Skeletal muscle cell (primary cell): Measurements from ENCODE around the gene TGM4.

Experiments
- DNase-seq: peaks from one replicate; pipeline ENCODE4 v3.0.0-alpha.2; 2010; ENCODE audit warnings: low read depth
- H3K4me3 ChIP-seq: 2 replicates; pipeline ENCODE4 v1.5.1; 2011; ENCODE audit warnings: low read depth, mild to moderate bottlenecking, control low read depth, low read length, moderate library complexity

Gene TGM4

DNA sequence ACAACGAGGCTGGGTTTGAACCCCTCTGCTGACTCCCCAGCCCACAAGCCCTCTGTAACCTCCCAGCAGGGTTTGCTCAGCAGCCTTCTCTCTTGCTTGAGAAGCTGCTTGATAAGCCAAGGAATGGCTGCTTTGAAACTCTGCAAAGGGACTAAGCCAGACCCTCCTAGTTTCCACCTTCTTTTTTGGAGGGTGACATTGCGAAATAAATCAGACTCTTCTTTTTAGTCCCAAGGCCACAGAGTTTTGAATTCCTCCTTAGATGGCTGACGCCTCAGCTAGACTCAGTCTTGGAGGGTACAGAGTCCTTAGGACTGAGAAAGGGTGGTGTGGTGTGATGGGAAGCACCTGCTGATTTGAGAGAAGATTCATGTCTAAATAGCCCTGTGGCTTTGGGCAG is 1.2 kb downstream of the TGM4 start:
- no peak overlapping the region for H3K4me3 ChIP-seq
- no peak for DNase-seq

- no peak for DNase-seq
- H3K4me3 ChIP-seq: no peak overlapping the region
Measured at GRCh38 chr3:44877333-44877732, 2.9 kb downstream of the TGM4 start.

DNA sequence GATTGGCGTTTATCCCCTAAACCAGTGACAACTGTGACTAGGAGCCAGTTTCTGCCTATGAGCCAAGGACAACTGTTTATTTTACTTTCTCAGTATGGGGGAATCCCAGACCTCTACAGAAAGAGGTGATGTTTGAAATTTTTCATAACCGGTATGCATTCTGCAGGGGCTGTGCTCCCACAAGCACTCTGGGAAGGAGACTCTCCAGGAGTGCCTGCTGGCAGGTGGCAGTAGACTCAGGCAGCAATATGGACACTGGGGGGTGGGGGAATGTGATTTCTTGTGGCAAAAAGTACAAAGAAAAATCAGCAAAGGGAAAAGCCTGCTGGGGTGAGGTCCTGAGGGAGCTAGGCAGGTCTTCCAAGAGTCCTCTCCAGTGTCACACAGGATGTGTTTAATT is 5.9 kb downstream of the TGM4 start:
- no peak for DNase-seq
- no peak overlapping the region for H3K4me3 ChIP-seq

GRCh38 chr3:44883213-44883955 is 9.0 kb downstream of the TGM4 start:
- no peak for DNase-seq
- H3K4me3 ChIP-seq: no peak overlapping the region

GRCh38 chr3:44883999-44884431 is 9.6 kb downstream of the TGM4 start:
- peak; percentile 98 for DNase-seq
- no peak overlapping the region for H3K4me3 ChIP-seq

GRCh38 chr3:44885618-44886017 is 11.2 kb downstream of the TGM4 start:
- no peak overlapping the region for H3K4me3 ChIP-seq
- DNase-seq: peak; percentile 92

DNA sequence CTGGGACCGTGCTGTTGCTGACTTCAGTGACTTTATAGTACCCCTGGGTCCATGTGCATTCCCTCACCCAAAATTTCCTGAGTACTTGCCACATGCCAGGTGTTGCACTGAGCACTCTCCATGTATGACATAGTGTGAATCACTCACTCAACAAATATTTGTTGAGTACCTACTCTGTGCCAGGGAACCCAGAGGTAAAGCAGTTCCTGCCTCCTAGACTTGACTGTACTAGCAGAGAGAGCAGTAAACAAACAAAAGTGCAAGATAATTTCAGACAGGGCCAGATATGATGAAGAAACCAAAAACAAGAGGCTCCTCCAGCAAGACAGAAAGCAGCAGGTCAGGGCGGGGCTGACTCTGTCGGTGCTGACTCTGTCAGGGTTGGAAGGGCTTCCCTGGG is 12.2 kb downstream of the TGM4 start:
- no peak for DNase-seq
- H3K4me3 ChIP-seq: no peak overlapping the region

DNA sequence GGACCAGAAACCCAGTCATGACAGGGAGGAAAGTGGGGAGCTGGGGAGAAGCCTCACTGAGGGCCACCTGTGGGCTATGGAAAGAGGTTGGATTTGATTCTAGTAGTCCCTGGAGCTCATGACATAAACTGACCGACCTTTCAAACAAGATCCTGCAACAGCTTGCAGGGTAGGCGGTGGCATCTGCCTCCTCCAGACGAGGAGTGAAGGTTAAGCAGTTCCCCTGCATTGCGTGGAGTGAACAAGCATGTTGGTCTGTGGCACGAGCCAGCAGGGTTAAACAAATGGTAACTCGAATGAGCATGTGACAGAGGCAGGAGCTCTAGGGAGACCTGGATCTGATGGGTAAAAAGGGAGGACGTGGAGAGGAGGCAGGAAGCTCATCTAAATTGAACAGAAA is 12.7 kb downstream of the TGM4 start:
- DNase-seq: no peak

GRCh38 chr3:44890258-44890657 is 15.8 kb downstream of the TGM4 start:
- no peak for DNase-seq
- no peak overlapping the region for H3K4me3 ChIP-seq

More for the DNA sequence above, 12.7 kb downstream of the TGM4 start:
- H3K4me3 ChIP-seq: no peak overlapping the region

DNA sequence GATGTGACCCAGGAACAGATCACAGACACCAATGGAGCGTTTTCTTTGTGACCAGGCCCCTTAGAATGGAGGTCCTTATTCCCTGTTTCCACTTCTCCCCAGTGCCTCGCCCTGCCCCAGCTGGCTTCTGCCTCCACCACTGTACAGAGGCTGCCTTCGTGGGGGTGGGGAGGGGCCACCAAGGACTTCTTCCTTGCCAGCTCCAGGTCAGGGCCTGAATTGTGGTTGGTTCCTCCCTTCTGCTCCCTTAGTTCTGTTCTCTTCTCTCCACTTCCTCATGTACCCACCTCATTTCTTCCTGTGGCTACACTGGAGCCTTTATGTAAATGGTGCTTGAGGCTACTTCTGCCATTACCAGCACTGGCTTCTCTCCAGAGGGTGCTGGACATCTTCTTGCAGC is 16.4 kb downstream of the TGM4 start:
- no peak for DNase-seq
- no peak overlapping the region for H3K4me3 ChIP-seq

- peak; percentile 46 for DNase-seq
- H3K4me3 ChIP-seq: no peak overlapping the region
Measured at GRCh38 chr3:44892689-44893088, 18.3 kb downstream of the TGM4 start.

- H3K4me3 ChIP-seq: no peak overlapping the region
- peak; percentile 62 for DNase-seq
Measured at GRCh38 chr3:44893097-44893496, 18.7 kb downstream of the TGM4 start.

DNA sequence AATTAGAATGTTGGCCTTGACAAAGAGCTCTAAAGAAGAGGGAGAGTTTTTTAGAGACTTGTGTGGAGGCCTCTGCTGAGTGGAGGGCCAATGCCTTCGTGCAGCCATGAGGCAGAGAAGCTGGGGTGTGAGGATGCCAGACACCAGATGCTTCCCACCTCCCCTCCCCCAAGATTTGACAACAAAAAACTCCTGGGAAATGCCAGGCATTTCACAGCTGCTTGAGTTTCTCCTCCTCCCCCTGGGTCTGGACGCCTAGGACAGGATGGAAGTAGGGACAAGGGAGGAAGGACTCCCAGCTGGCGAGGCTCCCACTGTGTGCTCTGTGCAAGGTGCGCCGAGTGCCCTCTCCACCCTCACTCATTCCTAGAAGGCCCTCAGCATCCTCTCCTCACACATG is 20.1 kb downstream of the TGM4 start:
- no peak overlapping the region for H3K4me3 ChIP-seq
- DNase-seq: no peak

- no peak overlapping the region for H3K4me3 ChIP-seq
- no peak for DNase-seq
Measured at GRCh38 chr3:44896440-44896839, 22.0 kb downstream of the TGM4 start.

DNA sequence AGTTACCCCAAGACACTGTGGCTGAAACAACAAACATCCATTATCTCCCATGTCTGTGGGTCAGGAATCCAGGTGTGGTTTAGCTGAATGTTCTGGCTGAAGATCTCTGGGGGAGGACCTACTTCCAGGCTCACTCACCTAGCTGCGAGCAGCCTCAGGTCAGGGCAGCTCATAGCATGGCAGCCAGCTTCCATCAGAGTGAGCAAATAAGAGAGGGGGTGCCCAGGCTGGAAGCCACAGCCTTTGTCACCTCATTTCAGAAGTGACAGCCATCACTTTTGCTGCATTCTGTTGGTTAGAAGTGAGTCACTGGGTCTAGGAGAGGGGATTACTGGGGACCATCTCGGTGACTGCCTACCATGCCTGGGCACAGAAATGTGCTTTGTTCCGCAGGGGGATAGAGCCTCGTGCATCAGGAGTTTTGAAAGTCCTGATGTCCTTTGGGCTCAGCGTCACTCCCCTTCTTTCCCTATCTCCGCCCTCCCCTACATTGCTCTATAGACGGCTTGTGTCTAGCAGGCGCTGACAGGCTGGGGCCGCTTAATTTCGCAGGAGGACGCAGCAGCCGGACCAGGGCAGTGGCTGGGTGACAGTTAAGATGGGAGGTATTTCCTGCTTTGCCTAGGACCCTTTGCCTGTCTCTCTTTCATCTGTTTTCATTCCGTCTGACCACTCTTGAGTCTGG is 25.4 kb downstream of the TGM4 start:
- DNase-seq: no peak
- H3K4me3 ChIP-seq: no peak overlapping the region

DNA sequence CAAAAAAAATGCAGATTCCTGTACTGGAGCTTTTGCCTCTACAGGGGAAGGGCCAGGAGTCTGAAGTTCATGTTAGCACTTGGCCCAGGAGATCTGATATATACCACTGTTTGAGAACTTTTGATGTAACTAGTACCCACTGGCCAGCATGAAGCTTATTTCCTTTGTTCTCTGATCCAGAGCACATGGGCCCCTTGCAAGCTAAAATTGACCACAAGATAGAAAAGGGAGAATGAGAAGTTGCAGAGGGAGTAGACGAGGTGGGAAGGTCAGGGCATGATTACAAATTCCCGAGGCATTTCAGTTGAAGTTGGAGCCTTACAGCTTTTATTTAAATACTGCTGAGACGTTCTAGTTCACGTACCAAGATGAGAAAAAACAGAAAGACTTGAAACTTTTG is 28.2 kb downstream of the TGM4 start:
- H3K4me3 ChIP-seq: no peak overlapping the region
- no peak for DNase-seq

- DNase-seq: no peak
- no peak overlapping the region for H3K4me3 ChIP-seq
Measured at GRCh38 chr3:44903314-44903713, 28.9 kb downstream of the TGM4 start.

DNA sequence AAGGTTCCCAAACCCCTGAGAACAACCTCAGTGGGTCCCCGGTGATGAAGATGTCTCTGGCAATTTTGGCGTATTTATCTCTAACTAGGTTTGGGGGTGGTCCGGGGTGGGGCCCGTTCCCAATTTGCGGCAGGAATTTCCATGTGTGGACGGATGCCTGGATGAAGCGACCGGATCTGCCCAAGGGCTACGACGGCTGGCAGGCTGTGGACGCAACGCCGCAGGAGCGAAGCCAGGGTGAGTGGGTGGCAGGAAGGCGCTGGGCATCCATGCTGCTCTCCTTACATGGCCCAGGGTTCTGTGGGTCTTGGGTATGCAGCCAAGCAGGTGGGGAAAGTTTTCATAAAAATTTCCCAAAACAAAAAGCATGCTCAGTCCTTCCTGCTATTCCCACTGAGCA is 29.3 kb downstream of the TGM4 start:
- no peak for DNase-seq
- no peak overlapping the region for H3K4me3 ChIP-seq

- DNase-seq: no peak
- no peak overlapping the region for H3K4me3 ChIP-seq
Measured at GRCh38 chr3:44905446-44906157, 31.2 kb downstream of the TGM4 start.

DNA sequence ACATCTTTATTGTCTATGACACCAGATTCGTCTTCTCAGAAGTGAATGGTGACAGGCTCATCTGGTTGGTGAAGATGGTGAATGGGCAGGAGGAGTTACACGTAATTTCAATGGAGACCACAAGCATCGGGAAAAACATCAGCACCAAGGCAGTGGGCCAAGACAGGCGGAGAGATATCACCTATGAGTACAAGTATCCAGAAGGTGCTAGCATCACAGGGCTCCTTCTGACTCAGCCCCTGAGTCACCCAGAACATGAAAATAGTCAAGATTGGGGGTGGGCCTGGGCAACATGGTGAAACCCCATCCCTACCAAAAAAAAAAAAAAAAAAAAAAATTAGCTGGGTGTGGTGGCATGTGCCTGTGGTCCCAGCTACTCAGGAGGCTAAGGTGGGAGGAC is 32.6 kb downstream of the TGM4 start:
- no peak for DNase-seq
- no peak overlapping the region for H3K4me3 ChIP-seq

DNA sequence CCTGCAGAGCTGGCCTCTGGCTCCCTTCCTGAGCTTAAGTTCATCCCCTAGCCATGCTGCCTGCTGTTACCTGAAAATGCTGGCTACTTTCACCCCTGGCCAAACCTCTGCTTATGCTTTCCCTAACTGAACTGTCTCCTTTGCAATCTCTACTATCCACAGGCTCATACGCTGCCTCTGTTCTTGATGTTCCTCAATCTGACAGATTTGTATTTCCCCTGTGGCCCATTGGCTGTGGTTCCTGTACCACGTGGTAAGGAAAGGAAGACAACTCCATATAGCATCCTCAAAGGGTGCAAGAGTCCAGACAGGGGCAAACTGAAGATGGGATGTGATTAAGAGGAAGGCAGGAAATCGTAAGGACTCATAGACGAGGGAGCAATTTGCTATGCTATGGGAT is 33.2 kb downstream of the TGM4 start:
- no peak for DNase-seq
- no peak overlapping the region for H3K4me3 ChIP-seq
